Activated naive CD4-positive, alpha-beta T cell treated with anti-CD3 and anti-CD28 coated beads, Interleukin-2, amount 10 ng/mL, durations not matched to agents 7 days and 5 days (primary cell): ENCODE results near the gene UNC5CL.

ENCODE experiments used
- CTCF ChIA-PET: fragments of 350-600 bp; sonication (Branson Sonifier 250); formaldehyde crosslinking; loops from one replicate; lab custom pipeline; 2021; ENCODE audit warnings: antibody characterized with exemption; lab: Charles Lee
- DNase-seq: peaks from one replicate; pipeline ENCODE4 v3.0.0-alpha.2; 2020
- H3K27ac Mint-ChIP-seq: one replicate; pipeline ENCODE4 v1.8.0; 2021; ENCODE audit warnings: mild to moderate bottlenecking, moderate library complexity, mixed read lengths
- H3K27me3 Mint-ChIP-seq: one replicate; pipeline ENCODE4 v1.8.0; 2021; ENCODE audit warnings: mild to moderate bottlenecking, mixed read lengths
- H3K36me3 Mint-ChIP-seq: one replicate; pipeline ENCODE4 v1.8.0; 2021; ENCODE audit warnings: mixed read lengths
- H3K4me1 Mint-ChIP-seq: one replicate; pipeline ENCODE4 v1.8.0; 2021; ENCODE audit warnings: mixed read lengths
- H3K4me3 Mint-ChIP-seq: one replicate; pipeline ENCODE4 v1.8.0; 2021; ENCODE audit warnings: mild to moderate bottlenecking, moderate library complexity, mixed read lengths
- H3K9me3 Mint-ChIP-seq: one replicate; pipeline ENCODE4 v1.8.0; 2021; ENCODE audit warnings: mixed read lengths

Gene UNC5CL

GRCh38 chr6:40977085-40977484, 61.9 kb downstream of the UNC5CL start:
- peaks cover 49% of the 10 kb centered on the region for H3K27me3 Mint-ChIP-seq
- H3K4me1 Mint-ChIP-seq: no peaks in the 10 kb centered on the region
- H3K9me3 Mint-ChIP-seq: no peaks in the 10 kb centered on the region
- no peak overlapping the region for H3K27ac Mint-ChIP-seq
- CTCF ChIA-PET: no interaction called here
- no peak overlapping the region for H3K4me3 Mint-ChIP-seq
- H3K36me3 Mint-ChIP-seq: no peaks in the 10 kb centered on the region
- no peak for DNase-seq
